GM12878 (cell line): ENCODE data around the gene RNASE9. TPM values are rescaled to one million over a fixed set of nuclear protein-coding genes. Genes with fewer than 3 reads are reported as not detected.

Experiments used
- ATAC-seq: fragments of 200-7000 bp; cut with Tn5 transposase; 3 replicates; pipeline ENCODE4 v1.9.1; 2020; ENCODE audit warnings: mild to moderate bottlenecking, moderate library complexity
- BruUV-seq: library from RNA; stranded (reverse); fragments of 400-500 nt; replicated peaks from 2 replicates; lab custom pipeline; 2021; lab: Mats Ljungman, UMichigan
- CTCF ChIA-PET: fragments of 300-600 bp; sonication (Branson Sonifier 250); formaldehyde crosslinking; extraction: SDS; loops from one replicate; lab custom pipeline; 2021; ENCODE audit warnings: inconsistent platforms; lab: Yijun Ruan, JAX
- POLR2A ChIA-PET: fragments of 350-600 bp; formaldehyde crosslinking; extraction: SDS; loops from one replicate; lab custom pipeline; 2021; ENCODE audit warnings: inconsistent platforms; lab: Charles Lee
- RAD21 ChIA-PET: fragments of 300-600 bp; sonication (Branson Sonifier 250); formaldehyde crosslinking; loops from one replicate; lab custom pipeline; 2023; ENCODE audit warnings: antibody characterized with exemption; ENCODE audit not compliant: unreplicated experiment; lab: Charles Lee
- SMC1A ChIA-PET: fragments of 300-600 bp; sonication (Branson Sonifier 250); formaldehyde crosslinking; loops from one replicate; lab custom pipeline; 2023; ENCODE audit not compliant: unreplicated experiment, uncharacterized antibody; lab: Charles Lee
- DNase-seq: peaks from one replicate; pipeline ENCODE4 v3.0.0-alpha.2; 2011; ENCODE audit warnings: low read depth, low spot score
- FAIRE-seq: peaks from 3 replicates; lab custom pipeline; 2011; peaks lifted over from hg19 to GRCh38; lab: Jason Lieb, UNC
- H2AFZ ChIP-seq: 2 replicates; pipeline ENCODE4 v1.6.0; 2011; ENCODE audit warnings: low read depth, low read length, control low read depth; ENCODE audit not compliant: control insufficient read depth
- H3K27ac ChIP-seq: 2 replicates; pipeline ENCODE4 v1.5.1; 2011; ENCODE audit warnings: control low read depth; ENCODE audit not compliant: control insufficient read depth, insufficient read depth
- H3K27me3 ChIP-seq, 2 experiments: replicated peaks in 1 of 2; 2 replicates each; pipeline versions ENCODE4 v1.6.0 to v1.6.1; 2011; ENCODE audit warnings: low read length in 1 of 2; ENCODE audit not compliant: control insufficient read depth in 2 of 2, insufficient read depth in 2 of 2
- H3K36me3 ChIP-seq, 2 experiments: 2 replicates each; pipeline ENCODE4 v1.5.1; 2011; ENCODE audit warnings: low read length in 1 of 2; ENCODE audit not compliant: control insufficient read depth in 2 of 2, insufficient read depth in 2 of 2
- H3K4me1 ChIP-seq: 2 replicates; pipeline ENCODE4 v1.6.1; 2011; ENCODE audit warnings: mild to moderate bottlenecking, low read length, moderate library complexity, mixed read lengths; ENCODE audit not compliant: control insufficient read depth, insufficient read depth
- H3K4me2 ChIP-seq: 2 replicates; pipeline ENCODE4 v1.6.0; 2011; ENCODE audit warnings: control low read depth; ENCODE audit not compliant: control insufficient read depth, insufficient read depth
- H3K4me3 ChIP-seq: fragments of 200-600 bp; sonication (generic); 2 replicates; pipeline ENCODE4 v1.5.1; 2016
- H3K79me2 ChIP-seq: 2 replicates; pipeline ENCODE4 v1.6.0; 2011; ENCODE audit warnings: low read length; ENCODE audit not compliant: control insufficient read depth, insufficient read depth
- H3K9ac ChIP-seq: 2 replicates; pipeline ENCODE4 v1.8.0; 2011; ENCODE audit warnings: low read length, control low read depth, mixed read lengths; ENCODE audit not compliant: control insufficient read depth, insufficient read depth
- H3K9me3 ChIP-seq: replicated peaks from 3 replicates; pipeline ENCODE4 v1.5.1; 2011; ENCODE audit warnings: mild to moderate bottlenecking, low read length; ENCODE audit not compliant: control insufficient read depth, insufficient read depth
- H4K20me1 ChIP-seq: 2 replicates; pipeline ENCODE4 v1.6.0; 2011; ENCODE audit not compliant: control insufficient read depth, insufficient read depth
- NFYA ChIP-seq: IDR thresholded peaks from 2 replicates; pipeline ENCODE4 v1.6.1; 2011; ENCODE audit warnings: low read depth, mild to moderate bottlenecking, low read length, improper control_type of control experiment, borderline replicate concordance
- TARDBP ChIP-seq: IDR thresholded peaks from 2 replicates; pipeline ENCODE4 v1.6.1; 2016; ENCODE audit warnings: borderline replicate concordance
- TCF3 ChIP-seq: IDR thresholded peaks from 2 replicates; pipeline ENCODE4 v1.6.1; 2012; ENCODE audit warnings: low read depth, mild to moderate bottlenecking, low read length, borderline replicate concordance; ENCODE audit not compliant: insufficient read depth
- ZNF384 ChIP-seq: IDR thresholded peaks from 2 replicates; pipeline ENCODE4 v1.6.1; 2012; ENCODE audit warnings: low read depth, mild to moderate bottlenecking, low read length, improper control_type of control experiment, borderline replicate concordance
- WGBS: methylation state at CpG from one replicate; pipeline ENCODE4 v1.1.6; 2016; ENCODE audit warnings: low lambda C conversion rate; ENCODE audit not compliant: insufficient replicate concordance, insufficient coverage; ENCODE audit errors: missing lambda C conversion rate; 5-methylcytosine and 5-hydroxymethylcytosine counted together
- in situ Hi-C: fragments of 300-500 bp; cut with MboI; formaldehyde crosslinking; loops from 9 replicates; pipeline ENCODE4 v1.14.3; 2018; ENCODE audit warnings: mixed read lengths
- intact Hi-C: fragments of 100-400 bp; cut with micrococcal nuclease; formaldehyde crosslinking; loops from one replicate; pipeline ENCODE4 v1.14.2; 2022; ENCODE audit not compliant: unreplicated experiment
- polyA plus RNA-seq, 11 experiments: library from polyadenylated mRNA; depleted of rRNA in 4 of 11; unstranded in 6 of 11; stranded (reverse) in 5 of 11; fragments of >200 nt; fragmentation: Nextera tagmentation in 4 of 11; fragmentation: Illumina TruSeq in 1 of 11; extraction: Ambion mirVana in 4 of 11; extraction: Trizol in 1 of 11; gene quantifications; 1 replicate in 1 of 11; 2 replicates in 10 of 11; pipeline versions ENCODE4 v1.2.1 to v1.2.3, GENCODE V29; 2011 to 2016; ENCODE audit warnings: inconsistent platforms in 2 of 11, missing spikeins in 2 of 11, low read depth in 1 of 11
- total RNA-seq, 4 experiments: library from RNA; depleted of rRNA in 3 of 4; stranded (reverse); fragments of >200 nt in 3 of 4; fragmentation: Illumina TruSeq in 1 of 4; extraction: Trizol in 1 of 4; gene quantifications; 2 replicates each; pipeline versions ENCODE4 v1.2.1 to v1.2.3, GENCODE V29; 2013 to 2021
- TF ChIP-seq, protein P1 (sequence below): fragments of 150-350 bp; IDR thresholded peaks from 2 replicates; pipeline ENCODE4 v1.6.1; 2016; ENCODE audit warnings: low read depth, low read length
- TF ChIP-seq, protein P2 (sequence below): fragments of 450-650 bp; IDR thresholded peaks from 2 replicates; pipeline ENCODE4 v1.6.1; 2017; ENCODE audit warnings: mild to moderate bottlenecking, low read depth, inconsistent platforms; ENCODE audit not compliant: poor library complexity, severe bottlenecking
- TF ChIP-seq, protein P3 (sequence below): fragments of 450-650 bp; IDR thresholded peaks from 2 replicates; pipeline ENCODE4 v1.6.1; 2017; ENCODE audit warnings: mild to moderate bottlenecking, moderate library complexity

RNASE9 gene
- total and polyA plus RNA-seq, 10 of the 15 experiments (the other 5 are each of a cell fraction or from before 2014, with no cell fraction given): not detected

DNA sequence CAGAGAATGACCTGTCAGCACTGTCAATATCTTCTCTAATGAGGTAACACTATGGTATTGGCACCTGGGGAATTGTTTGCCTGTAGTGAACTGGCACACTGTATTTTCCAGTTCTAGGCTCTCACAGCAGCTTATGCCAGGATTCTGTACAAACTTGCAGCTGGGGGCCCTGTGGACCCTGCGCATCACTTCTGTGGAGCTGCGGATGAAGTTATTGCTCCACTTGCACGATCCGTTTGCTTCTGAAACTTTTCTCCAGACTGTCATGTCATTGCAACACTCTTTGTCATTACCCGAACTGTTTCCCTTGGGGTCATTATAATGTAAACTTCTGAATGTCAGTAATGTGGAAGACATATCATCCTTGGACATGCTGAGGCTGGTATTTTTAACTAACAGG lies 23.1 kb upstream of the RNASE9 start:
- SMC1A ChIA-PET: no interaction called here
- Histone ChIP-seq H3K9ac (no peak overlapping the region), H3K4me1 (no peaks in the 10 kb centered on the region), H3K36me3 (no peaks in the 10 kb centered on the region), H3K27ac (no peak overlapping the region)
- WGBS: 60% methylated on average over 5 of the region's 5 CpGs
- no TSS peak for BruUV-seq
- intact Hi-C loops: no loop called here
- TF ChIP-seq, protein P1, sequence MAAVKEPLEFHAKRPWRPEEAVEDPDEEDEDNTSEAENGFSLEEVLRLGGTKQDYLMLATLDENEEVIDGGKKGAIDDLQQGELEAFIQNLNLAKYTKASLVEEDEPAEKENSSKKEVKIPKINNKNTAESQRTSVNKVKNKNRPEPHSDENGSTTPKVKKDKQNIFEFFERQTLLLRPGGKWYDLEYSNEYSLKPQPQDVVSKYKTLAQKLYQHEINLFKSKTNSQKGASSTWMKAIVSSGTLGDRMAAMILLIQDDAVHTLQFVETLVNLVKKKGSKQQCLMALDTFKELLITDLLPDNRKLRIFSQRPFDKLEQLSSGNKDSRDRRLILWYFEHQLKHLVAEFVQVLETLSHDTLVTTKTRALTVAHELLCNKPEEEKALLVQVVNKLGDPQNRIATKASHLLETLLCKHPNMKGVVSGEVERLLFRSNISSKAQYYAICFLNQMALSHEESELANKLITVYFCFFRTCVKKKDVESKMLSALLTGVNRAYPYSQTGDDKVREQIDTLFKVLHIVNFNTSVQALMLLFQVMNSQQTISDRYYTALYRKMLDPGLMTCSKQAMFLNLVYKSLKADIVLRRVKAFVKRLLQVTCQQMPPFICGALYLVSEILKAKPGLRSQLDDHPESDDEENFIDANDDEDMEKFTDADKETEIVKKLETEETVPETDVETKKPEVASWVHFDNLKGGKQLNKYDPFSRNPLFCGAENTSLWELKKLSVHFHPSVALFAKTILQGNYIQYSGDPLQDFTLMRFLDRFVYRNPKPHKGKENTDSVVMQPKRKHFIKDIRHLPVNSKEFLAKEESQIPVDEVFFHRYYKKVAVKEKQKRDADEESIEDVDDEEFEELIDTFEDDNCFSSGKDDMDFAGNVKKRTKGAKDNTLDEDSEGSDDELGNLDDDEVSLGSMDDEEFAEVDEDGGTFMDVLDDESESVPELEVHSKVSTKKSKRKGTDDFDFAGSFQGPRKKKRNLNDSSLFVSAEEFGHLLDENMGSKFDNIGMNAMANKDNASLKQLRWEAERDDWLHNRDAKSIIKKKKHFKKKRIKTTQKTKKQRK: no peak
- TF ChIP-seq ZNF384 (no peak), NFYA (no peak), TCF3 (no peak), TARDBP (no peak)
- TF ChIP-seq, protein P2, sequence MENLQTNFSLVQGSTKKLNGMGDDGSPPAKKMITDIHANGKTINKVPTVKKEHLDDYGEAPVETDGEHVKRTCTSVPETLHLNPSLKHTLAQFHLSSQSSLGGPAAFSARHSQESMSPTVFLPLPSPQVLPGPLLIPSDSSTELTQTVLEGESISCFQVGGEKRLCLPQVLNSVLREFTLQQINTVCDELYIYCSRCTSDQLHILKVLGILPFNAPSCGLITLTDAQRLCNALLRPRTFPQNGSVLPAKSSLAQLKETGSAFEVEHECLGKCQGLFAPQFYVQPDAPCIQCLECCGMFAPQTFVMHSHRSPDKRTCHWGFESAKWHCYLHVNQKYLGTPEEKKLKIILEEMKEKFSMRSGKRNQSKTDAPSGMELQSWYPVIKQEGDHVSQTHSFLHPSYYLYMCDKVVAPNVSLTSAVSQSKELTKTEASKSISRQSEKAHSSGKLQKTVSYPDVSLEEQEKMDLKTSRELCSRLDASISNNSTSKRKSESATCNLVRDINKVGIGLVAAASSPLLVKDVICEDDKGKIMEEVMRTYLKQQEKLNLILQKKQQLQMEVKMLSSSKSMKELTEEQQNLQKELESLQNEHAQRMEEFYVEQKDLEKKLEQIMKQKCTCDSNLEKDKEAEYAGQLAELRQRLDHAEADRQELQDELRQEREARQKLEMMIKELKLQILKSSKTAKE: no peak
- TF ChIP-seq, protein P3, sequence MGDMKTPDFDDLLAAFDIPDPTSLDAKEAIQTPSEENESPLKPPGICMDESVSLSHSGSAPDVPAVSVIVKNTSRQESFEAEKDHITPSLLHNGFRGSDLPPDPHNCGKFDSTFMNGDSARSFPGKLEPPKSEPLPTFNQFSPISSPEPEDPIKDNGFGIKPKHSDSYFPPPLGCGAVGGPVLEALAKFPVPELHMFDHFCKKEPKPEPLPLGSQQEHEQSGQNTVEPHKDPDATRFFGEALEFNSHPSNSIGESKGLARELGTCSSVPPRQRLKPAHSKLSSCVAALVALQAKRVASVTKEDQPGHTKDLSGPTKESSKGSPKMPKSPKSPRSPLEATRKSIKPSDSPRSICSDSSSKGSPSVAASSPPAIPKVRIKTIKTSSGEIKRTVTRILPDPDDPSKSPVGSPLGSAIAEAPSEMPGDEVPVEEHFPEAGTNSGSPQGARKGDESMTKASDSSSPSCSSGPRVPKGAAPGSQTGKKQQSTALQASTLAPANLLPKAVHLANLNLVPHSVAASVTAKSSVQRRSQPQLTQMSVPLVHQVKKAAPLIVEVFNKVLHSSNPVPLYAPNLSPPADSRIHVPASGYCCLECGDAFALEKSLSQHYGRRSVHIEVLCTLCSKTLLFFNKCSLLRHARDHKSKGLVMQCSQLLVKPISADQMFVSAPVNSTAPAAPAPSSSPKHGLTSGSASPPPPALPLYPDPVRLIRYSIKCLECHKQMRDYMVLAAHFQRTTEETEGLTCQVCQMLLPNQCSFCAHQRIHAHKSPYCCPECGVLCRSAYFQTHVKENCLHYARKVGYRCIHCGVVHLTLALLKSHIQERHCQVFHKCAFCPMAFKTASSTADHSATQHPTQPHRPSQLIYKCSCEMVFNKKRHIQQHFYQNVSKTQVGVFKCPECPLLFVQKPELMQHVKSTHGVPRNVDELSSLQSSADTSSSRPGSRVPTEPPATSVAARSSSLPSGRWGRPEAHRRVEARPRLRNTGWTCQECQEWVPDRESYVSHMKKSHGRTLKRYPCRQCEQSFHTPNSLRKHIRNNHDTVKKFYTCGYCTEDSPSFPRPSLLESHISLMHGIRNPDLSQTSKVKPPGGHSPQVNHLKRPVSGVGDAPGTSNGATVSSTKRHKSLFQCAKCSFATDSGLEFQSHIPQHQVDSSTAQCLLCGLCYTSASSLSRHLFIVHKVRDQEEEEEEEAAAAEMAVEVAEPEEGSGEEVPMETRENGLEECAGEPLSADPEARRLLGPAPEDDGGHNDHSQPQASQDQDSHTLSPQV: no peak
- TF ChIP-seq, all 136 proteins: peak for 0
- Histone ChIP-seq H3K27me3 (no peaks in the 10 kb centered on the region), H2AFZ (no peak overlapping the region), H3K4me3 (no peak overlapping the region), H3K9me3 (no peaks in the 10 kb centered on the region), H3K79me2 (no peaks in the 10 kb centered on the region), H3K4me2 (no peak overlapping the region), H4K20me1 (no peaks in the 10 kb centered on the region)
- in situ Hi-C loops: no loop called here
- ChIA-PET RAD21 (no interaction called here), POLR2A (no interaction called here), CTCF (no interaction called here)
- ATAC-seq: no peak
- DNase-seq: no peak
- no peak for FAIRE-seq
